Stomach (tissue), 9 donors: ENCODE measurements around the gene SCAF8. TPM values are rescaled to one million over a fixed set of nuclear protein-coding genes. Genes with fewer than 3 reads are reported as not detected.

ENCODE experiments used
- DNase-seq, 2 donors: peaks; one replicate each; pipeline versions ENCODE4 v3.0.0 to v3.0.0-alpha.2; 2013 to 2019
- H3K27ac ChIP-seq, 5 donors: fragments of 200-600 bp in 4 of 5; sonication (generic) in 4 of 5; one replicate each; pipeline ENCODE4 v1.5.1; 2013 to 2019; ENCODE audit warnings: mild to moderate bottlenecking in 1 of 5, moderate library complexity in 1 of 5
- H3K27me3 ChIP-seq, 3 donors: fragments of 200-600 bp; sonication (generic); one replicate each; pipeline ENCODE4 v1.5.1; 2017 to 2019; ENCODE audit warnings: mixed run types in 1 of 3
- H3K36me3 ChIP-seq, 4 donors: fragments of 200-600 bp; sonication (generic); 1 replicate in 3 of 4; 2 replicates in 1 of 4; pipeline ENCODE4 v1.5.1; 2016 to 2019
- H3K4me1 ChIP-seq, 4 donors: fragments of 200-600 bp; sonication (generic); one replicate each; pipeline ENCODE4 v1.5.1; 2016 to 2019
- H3K4me3 ChIP-seq, 4 donors: fragments of 200-600 bp; sonication (generic) in 3 of 4; one replicate each; pipeline ENCODE4 v1.5.1; 2016 to 2019; ENCODE audit warnings: mild to moderate bottlenecking in 1 of 4
- H3K9me3 ChIP-seq, 4 donors: fragments of 200-600 bp; sonication (generic); one replicate each; pipeline ENCODE4 v1.5.1; 2016 to 2019
- CTCF ChIP-seq, 7 experiments: fragments of 450-650 bp in 4 of 7; fragments of 200-600 bp in 3 of 7; sonication (generic) in 3 of 7; IDR thresholded peaks; one replicate each; pipeline ENCODE4 v1.5.1; 2016 to 2019; ENCODE audit warnings: antibody characterized with exemption in 7 of 7, control low read depth in 2 of 7, mild to moderate bottlenecking in 1 of 7
- EP300 ChIP-seq: sonication (generic); formaldehyde crosslinking; IDR thresholded peaks from one replicate; pipeline ENCODE4 v1.6.1; 2017; ENCODE audit warnings: antibody characterized with exemption
- POLR2A ChIP-seq, 4 donors: fragments of 450-650 bp; IDR thresholded peaks; one replicate each; pipeline ENCODE4 v1.6.1; 2016; ENCODE audit warnings: antibody characterized with exemption in 4 of 4, control low read depth in 2 of 4, mild to moderate bottlenecking in 1 of 4, moderate library complexity in 1 of 4
- POLR2AphosphoS5 ChIP-seq, 3 donors: sonication (generic); formaldehyde crosslinking; IDR thresholded peaks; one replicate each; pipeline ENCODE4 v1.6.1; 2016; ENCODE audit warnings: antibody characterized with exemption in 3 of 3
- WGBS, 5 donors: extraction: QIAGEN DNeasy Blood & Tissue Kit in 3 of 5; methylation state at CpG; one replicate each; pipeline versions ENCODE4 v1.1.5 to v1.1.7; 2013 to 2018; 5-methylcytosine and 5-hydroxymethylcytosine counted together
- intact Hi-C: fragments of 100-400 bp; cut with DNase I; formaldehyde crosslinking; loops from one replicate; pipeline ENCODE4 v1.15.1; 2023; ENCODE audit warnings: low total_unique reads
- polyA plus RNA-seq, 3 donors: library from polyadenylated mRNA; stranded (reverse); fragments of 200-250 nt; gene quantifications; one replicate each; pipeline ENCODE4 v1.2.3, GENCODE V29; 2013
- total RNA-seq, 5 donors: library from RNA; depleted of rRNA; stranded (reverse); fragments of >200 nt; gene quantifications; one replicate each; pipeline versions ENCODE4 v1.1.0 to v1.2.3, GENCODE V29; 2014 to 2016
- donor health status: healthy with polysubstance abuse.
- donor health status: Bipolar disorder and iron deficiency.
- donor health status: healthy.

Gene SCAF8
- total and polyA plus RNA-seq, 8 donors = 6.6 to 62.5 (median 15.4) TPM

- no peak overlapping the region for H3K4me3 ChIP-seq
- H3K27ac ChIP-seq = no peak overlapping the region
- 84 to 94% (median 89%) methylated on average over 1 of the region's 1 CpG for WGBS, 5 donors
- no peaks in the 10 kb centered on the region for H3K27me3 ChIP-seq
- H3K36me3 ChIP-seq = no peaks in the 10 kb centered on the region
- no peaks in the 10 kb centered on the region for H3K9me3 ChIP-seq
- peaks cover 0 to 4% (median 1%) of the 10 kb centered on the region in 4 donors for H3K4me1 ChIP-seq
- TF ChIP-seq POLR2AphosphoS5 (IDR thresholded peaks at IDR 0.05) (no peak), POLR2A (IDR thresholded peaks at IDR 0.05) (no peak), EP300 (no peak), CTCF (IDR thresholded peaks at IDR 0.05) (no peak)
- DNase-seq = no peak
- intact Hi-C loops = no loop called here
Observed at GRCh38 chr6:154726887-154727286, 6.3 kb upstream of the SCAF8 start.

GRCh38 chr6:154731296-154732218 lies 1.7 kb upstream of the SCAF8 start:
- no peak for DNase-seq
- WGBS, 5 donors = 87 to 94% (median 92%) methylated on average over 24 of the region's 24 CpGs
- TF ChIP-seq POLR2A (IDR thresholded peaks at IDR 0.05) (no peak), CTCF (IDR thresholded peaks at IDR 0.05) (no peak), POLR2AphosphoS5 (IDR thresholded peaks at IDR 0.05) (no peak), EP300 (no peak)
- Histone ChIP-seq H3K4me3 (no peak overlapping the region), H3K36me3 (no peaks in the 10 kb centered on the region), H3K27ac (peak overlapping the region in 1 of 5 donors; percentile 100), H3K4me1 (peaks cover 25 to 36% (median 32%) of the 10 kb centered on the region in 4 donors), H3K27me3 (no peaks in the 10 kb centered on the region), H3K9me3 (no peaks in the 10 kb centered on the region)
- intact Hi-C loops = loop anchor here (10.0 kb wide), 1 partner anchor 73 kb away; no protein-coding TSS in a partner anchor

GRCh38 chr6:154732538-154733182 lies 556 bp upstream of the SCAF8 start:
- Histone ChIP-seq H3K36me3 (peaks cover 0 to 4% (median 0%) of the 10 kb centered on the region in 4 donors), H3K4me1 (peaks cover 28 to 47% (median 41%) of the 10 kb centered on the region in 4 donors), H3K4me3 (peak overlapping the region; percentile 82 to 99 (median 94)), H3K9me3 (no peaks in the 10 kb centered on the region), H3K27ac (peak overlapping the region; percentile 99 to 100 (median 100)), H3K27me3 (no peaks in the 10 kb centered on the region)
- DNase-seq = peak; percentile 49 to 71
- intact Hi-C loops = loop anchor here (10.0 kb wide), 1 partner anchor 72 kb away; no protein-coding TSS in a partner anchor
- TF ChIP-seq POLR2A (IDR thresholded peaks at IDR 0.05) (no peak), POLR2AphosphoS5 (IDR thresholded peaks at IDR 0.05) (no peak), CTCF (IDR thresholded peaks at IDR 0.05) (no peak), EP300 (no peak)
- 6 to 8% (median 8%) methylated on average over 25 to 26 of the region's 26 CpGs for WGBS, 5 donors
